Loucy (cell line): ENCODE data around the gene CLEC4C.
"Not testable (repeated sequence)": the region's sequence is repeated elsewhere in the genome, so short reads cannot be mapped to it uniquely, and the experiment has no call there.

Experiments used
- H2AFZ ChIP-seq: fragments of 200-600 bp; sonication (generic); 2 replicates; pipeline ENCODE4 v1.6.0; 2016; ENCODE audit warnings: antibody characterized with exemption, mild to moderate bottlenecking, low read length, moderate library complexity
- H3F3A ChIP-seq: fragments of 200-600 bp; 2 replicates; pipeline ENCODE4 v1.6.0; 2016; ENCODE audit warnings: antibody characterized with exemption, low read depth, mild to moderate bottlenecking
- H3K27me3 ChIP-seq: fragments of 200-600 bp; sonication (generic); 2 replicates; pipeline ENCODE4 v1.6.1; 2014; ENCODE audit warnings: low read length, mild to moderate bottlenecking; ENCODE audit not compliant: insufficient read depth, poor library complexity, severe bottlenecking
- H3K36me3 ChIP-seq: fragments of 200-600 bp; sonication (generic); 2 replicates; pipeline ENCODE4 v1.6.1; 2016; ENCODE audit warnings: low read length; ENCODE audit not compliant: insufficient read depth
- H3K4me1 ChIP-seq: fragments of 200-600 bp; sonication (generic); 2 replicates; pipeline ENCODE4 v1.5.1; 2014; ENCODE audit warnings: low read length, mild to moderate bottlenecking; ENCODE audit not compliant: insufficient read depth, poor library complexity, severe bottlenecking
- H3K4me2 ChIP-seq: fragments of 200-600 bp; sonication (generic); 2 replicates; pipeline ENCODE4 v1.6.0; 2014; ENCODE audit warnings: antibody characterized with exemption, low read length, low read depth, mild to moderate bottlenecking; ENCODE audit not compliant: poor library complexity, severe bottlenecking
- H3K4me3 ChIP-seq: fragments of 200-600 bp; sonication (generic); 2 replicates; pipeline ENCODE4 v1.5.1; 2014; ENCODE audit warnings: low read length, mild to moderate bottlenecking, mixed read lengths; ENCODE audit not compliant: poor library complexity, severe bottlenecking
- H3K79me2 ChIP-seq: fragments of 200-600 bp; sonication (generic); 2 replicates; pipeline ENCODE4 v1.6.1; 2014; ENCODE audit warnings: low read length; ENCODE audit not compliant: insufficient read depth
- H3K9ac ChIP-seq: fragments of 200-600 bp; sonication (generic); 2 replicates; pipeline ENCODE4 v1.6.0; 2014; ENCODE audit warnings: mild to moderate bottlenecking, low read depth, low read length, moderate library complexity; ENCODE audit not compliant: poor library complexity, severe bottlenecking
- H3K9me2 ChIP-seq: fragments of 200-600 bp; sonication (generic); replicated peaks from 2 replicates; pipeline ENCODE4 v1.6.1; 2016; ENCODE audit warnings: low read depth, low read length, mixed read lengths
- H3K9me3 ChIP-seq: fragments of 200-600 bp; sonication (generic); 2 replicates; pipeline ENCODE4 v1.6.1; 2014; ENCODE audit warnings: mild to moderate bottlenecking, antibody characterized with exemption, low read length, low read depth; ENCODE audit not compliant: insufficient read depth
- H4K20me1 ChIP-seq: fragments of 200-600 bp; sonication (generic); 2 replicates; pipeline ENCODE4 v1.6.0; 2014; ENCODE audit warnings: antibody characterized with exemption, low read length, mild to moderate bottlenecking; ENCODE audit not compliant: insufficient read depth, poor library complexity, severe bottlenecking
- EZH2phosphoT487 ChIP-seq: fragments of 200-600 bp; IDR thresholded peaks from 2 replicates; pipeline ENCODE4 v1.6.1; 2018; ENCODE audit warnings: antibody characterized with exemption, mild to moderate bottlenecking, moderate library complexity, borderline replicate concordance
- TF ChIP-seq, protein P1 (sequence below): fragments of 200-600 bp; sonication (generic); conservative IDR thresholded peaks from 2 replicates; pipeline ENCODE4 v1.5.1; 2014; ENCODE audit warnings: mild to moderate bottlenecking, antibody characterized with exemption, low read length

CLEC4C gene

GRCh38 chr12:7756993-7757392, 9.8 kb upstream of the CLEC4C start:
- Histone ChIP-seq H3K9me3 (no peaks in the 10 kb centered on the region), H3K4me1 (peaks cover 6% of the 10 kb centered on the region), H4K20me1 (no peaks in the 10 kb centered on the region), H3K27me3 (no peaks in the 10 kb centered on the region), H3F3A (no peaks in the 10 kb centered on the region), H3K4me2 (no peak overlapping the region), H2AFZ (no peak overlapping the region), H3K9me2 (no peaks in the 10 kb centered on the region), H3K36me3 (no peaks in the 10 kb centered on the region), H3K4me3 (no peak overlapping the region), H3K79me2 (no peaks in the 10 kb centered on the region), H3K9ac (no peak overlapping the region)
- TF ChIP-seq, protein P1, sequence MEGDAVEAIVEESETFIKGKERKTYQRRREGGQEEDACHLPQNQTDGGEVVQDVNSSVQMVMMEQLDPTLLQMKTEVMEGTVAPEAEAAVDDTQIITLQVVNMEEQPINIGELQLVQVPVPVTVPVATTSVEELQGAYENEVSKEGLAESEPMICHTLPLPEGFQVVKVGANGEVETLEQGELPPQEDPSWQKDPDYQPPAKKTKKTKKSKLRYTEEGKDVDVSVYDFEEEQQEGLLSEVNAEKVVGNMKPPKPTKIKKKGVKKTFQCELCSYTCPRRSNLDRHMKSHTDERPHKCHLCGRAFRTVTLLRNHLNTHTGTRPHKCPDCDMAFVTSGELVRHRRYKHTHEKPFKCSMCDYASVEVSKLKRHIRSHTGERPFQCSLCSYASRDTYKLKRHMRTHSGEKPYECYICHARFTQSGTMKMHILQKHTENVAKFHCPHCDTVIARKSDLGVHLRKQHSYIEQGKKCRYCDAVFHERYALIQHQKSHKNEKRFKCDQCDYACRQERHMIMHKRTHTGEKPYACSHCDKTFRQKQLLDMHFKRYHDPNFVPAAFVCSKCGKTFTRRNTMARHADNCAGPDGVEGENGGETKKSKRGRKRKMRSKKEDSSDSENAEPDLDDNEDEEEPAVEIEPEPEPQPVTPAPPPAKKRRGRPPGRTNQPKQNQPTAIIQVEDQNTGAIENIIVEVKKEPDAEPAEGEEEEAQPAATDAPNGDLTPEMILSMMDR = no peak
- TF ChIP-seq EZH2phosphoT487 = no peak

GRCh38 chr12:7755668-7756067, 8.5 kb upstream of the CLEC4C start:
- H3K9me2 ChIP-seq, H3F3A ChIP-seq, H3K36me3 ChIP-seq, H3K27me3 ChIP-seq, H3K9ac ChIP-seq, H3K4me3 ChIP-seq, H2AFZ ChIP-seq, H3K79me2 ChIP-seq, H3K4me2 ChIP-seq, H3K4me1 ChIP-seq, H4K20me1 ChIP-seq, H3K9me3 ChIP-seq: not testable (repeated sequence)

DNA sequence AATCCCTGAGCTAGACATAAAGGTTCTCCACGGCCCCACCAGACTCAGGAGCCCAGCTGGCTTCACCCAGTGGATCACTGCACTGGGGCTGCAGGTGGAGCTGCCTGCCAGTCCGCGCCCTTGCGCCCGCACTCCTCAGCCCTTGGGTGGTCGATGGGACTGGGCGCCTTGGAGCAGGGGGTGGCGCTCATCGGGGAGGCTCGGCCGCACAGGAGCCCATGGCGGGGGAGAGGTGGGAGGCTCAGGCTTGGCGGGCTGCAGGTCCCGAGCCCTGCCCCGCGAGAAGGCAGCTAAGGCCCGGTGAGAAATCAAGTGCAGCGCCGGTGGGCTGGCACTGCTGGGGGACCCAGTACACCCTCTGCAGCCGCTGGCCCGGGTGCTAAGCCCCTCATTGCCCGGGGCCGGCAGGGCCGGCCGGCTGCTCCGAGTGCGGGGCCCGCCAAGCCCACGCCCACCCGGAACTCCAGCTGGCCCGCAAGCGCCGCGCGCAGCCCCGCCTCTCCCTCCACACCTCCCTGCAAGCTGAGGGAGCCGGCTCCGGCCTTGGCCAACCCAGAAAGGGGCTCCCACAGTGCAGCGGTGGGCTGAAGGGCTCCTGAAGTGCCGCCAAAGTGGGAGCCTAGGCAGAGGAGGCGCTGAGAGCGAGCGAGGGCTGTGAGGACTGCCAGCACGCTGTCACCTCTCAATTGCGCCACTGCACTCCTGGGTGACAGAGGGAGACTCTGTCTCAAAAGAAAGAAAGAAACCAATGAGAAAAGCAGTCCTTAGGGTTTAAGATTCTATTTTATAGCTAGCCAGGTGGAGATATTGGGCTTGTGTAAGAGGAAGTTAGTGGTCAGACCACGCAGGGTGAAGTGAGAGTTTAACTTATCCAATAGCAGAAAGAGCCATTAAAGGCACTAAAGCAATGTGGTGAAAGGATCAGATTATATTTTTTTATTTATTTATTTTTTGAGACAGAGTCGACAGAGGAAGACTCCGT, 5.1 kb upstream of the CLEC4C start:
- H3K4me1 ChIP-seq, H4K20me1 ChIP-seq, H3K79me2 ChIP-seq, H3F3A ChIP-seq, H2AFZ ChIP-seq, H3K9ac ChIP-seq, H3K9me3 ChIP-seq, H3K9me2 ChIP-seq, H3K4me3 ChIP-seq, H3K36me3 ChIP-seq, H3K27me3 ChIP-seq: not testable (repeated sequence)
- H3K4me2 ChIP-seq = peak overlapping the region; percentile 26

DNA sequence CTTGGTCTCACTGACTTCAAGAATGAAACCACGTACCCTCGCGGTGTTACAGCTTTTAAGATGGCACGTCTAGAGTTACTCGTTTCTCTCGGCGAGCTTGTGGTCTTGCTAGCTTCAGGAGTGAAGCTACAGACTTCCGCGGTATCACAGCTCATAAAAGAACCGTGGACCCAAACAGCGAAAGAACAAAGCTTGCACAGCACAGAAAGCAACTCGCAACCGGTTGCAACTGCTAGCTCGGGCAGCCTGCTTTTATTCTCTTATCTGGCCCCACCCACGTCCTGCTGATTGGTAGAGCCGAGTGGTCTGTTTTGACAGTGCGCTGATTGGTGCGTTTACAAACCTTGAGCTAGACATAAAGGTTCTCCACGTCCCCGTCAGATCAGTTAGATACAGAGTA, 4.2 kb upstream of the CLEC4C start:
- Histone ChIP-seq H3K27me3 (no peaks in the 10 kb centered on the region), H3K9me3 (no peaks in the 10 kb centered on the region), H3K9me2 (no peaks in the 10 kb centered on the region), H3F3A (no peaks in the 10 kb centered on the region), H3K4me2 (no peak overlapping the region), H2AFZ (no peak overlapping the region), H3K4me3 (no peak overlapping the region), H4K20me1 (no peaks in the 10 kb centered on the region), H3K36me3 (no peaks in the 10 kb centered on the region), H3K9ac (no peak overlapping the region), H3K79me2 (no peaks in the 10 kb centered on the region), H3K4me1 (peaks cover 6% of the 10 kb centered on the region)
- TF ChIP-seq, protein P1 = no peak
- no peak for TF ChIP-seq EZH2phosphoT487
